ENCODE measurements around the gene CDCA8.

GRCh38 chr1:37655274-37655673 lies 37.0 kb upstream of the CDCA8 start:
- TF ChIP-seq CTCF (IDR thresholded peaks at IDR 0.05; ENCODE audit: low read length): no peak
- no peak for TF ChIP-seq EZH2 (IDR thresholded peaks at IDR 0.05; ENCODE audit: borderline replicate concordance, low read length)

Data from OCI-LY1 (cell line).